ENCODE data around the gene POLDIP2.

GRCh38 chr17:28342313-28342712 lies 15.0 kb downstream of the POLDIP2 start:
- TF ChIP-seq POLR2A (IDR thresholded peaks at IDR 0.05) (no peak), CTCF (IDR thresholded peaks at IDR 0.05) (no peak), POLR2AphosphoS5 (IDR thresholded peaks at IDR 0.05) (no peak)

All from stomach (tissue), 4 donors.